HG02588 (cell line): ENCODE measurements around the gene KLC1.
"Not testable (repeated sequence)": the region's sequence is repeated elsewhere in the genome, so short reads cannot be mapped to it uniquely, and the experiment has no call there.

Experiments used
- ATAC-seq: cut with Tn5 transposase; IDR thresholded peaks from one replicate; pipeline ENCODE4 v1.9.1; 2021; ENCODE audit warnings: mild to moderate bottlenecking, moderate library complexity; ENCODE audit not compliant: unreplicated experiment

KLC1 gene

GRCh38 chr14:103628684-103629502 is at the start of gene KLC1:
KLC1 (plus strand) TSS chr14:103629211; CDS start chr14:103654565, 25,354 bp downstream.
- peak; percentile 57 for ATAC-seq

GRCh38 chr14:103581206-103581605 is 47.8 kb upstream of the KLC1 start:
- no peak for ATAC-seq

- no peak for ATAC-seq
Measured at GRCh38 chr14:103581954-103582703, 46.9 kb upstream of the KLC1 start.

GRCh38 chr14:103584326-103584915 is 44.6 kb upstream of the KLC1 start:
- no peak for ATAC-seq

GRCh38 chr14:103593577-103593976 is 35.4 kb upstream of the KLC1 start:
- peak; percentile 71 for ATAC-seq

- ATAC-seq, result no peak
Measured at GRCh38 chr14:103594265-103594664, 34.7 kb upstream of the KLC1 start.

- ATAC-seq, result no peak
Measured at GRCh38 chr14:103597623-103598377, 31.2 kb upstream of the KLC1 start.

- ATAC-seq, result no peak
Measured at GRCh38 chr14:103600503-103600902, 28.5 kb upstream of the KLC1 start.

- ATAC-seq, result no peak
Measured at GRCh38 chr14:103604620-103605019, 24.4 kb upstream of the KLC1 start.

GRCh38 chr14:103606963-103607668 is 21.9 kb upstream of the KLC1 start:
- no peak for ATAC-seq

- ATAC-seq, result no peak
Measured at GRCh38 chr14:103607822-103608221, 21.2 kb upstream of the KLC1 start.

GRCh38 chr14:103609081-103609480 is 19.9 kb upstream of the KLC1 start:
- not testable (repeated sequence) for ATAC-seq

- no peak for ATAC-seq
Measured at GRCh38 chr14:103611215-103611614, 17.8 kb upstream of the KLC1 start.

- ATAC-seq, result no peak
Measured at GRCh38 chr14:103613517-103613916, 15.5 kb upstream of the KLC1 start.

GRCh38 chr14:103616635-103617300 is 12.2 kb upstream of the KLC1 start:
- ATAC-seq, result no peak

GRCh38 chr14:103619057-103619456 is 10.0 kb upstream of the KLC1 start:
- ATAC-seq, result no peak

- no peak for ATAC-seq
Measured at GRCh38 chr14:103621860-103622259, 7.2 kb upstream of the KLC1 start.

GRCh38 chr14:103623308-103623707 is 5.7 kb upstream of the KLC1 start:
- ATAC-seq, result no peak

GRCh38 chr14:103623883-103624482 is 5.0 kb upstream of the KLC1 start:
- no peak for ATAC-seq
